Skeletal muscle satellite cell (primary cell): ENCODE data around the gene BACH2.

ENCODE experiments used
- H3K27me3 ChIP-seq: 2 replicates; pipeline ENCODE4 v1.7.0; 2013; ENCODE audit warnings: low read length; ENCODE audit not compliant: control insufficient read depth, insufficient read depth
- H3K36me3 ChIP-seq: 2 replicates; pipeline ENCODE4 v1.7.0; 2013; ENCODE audit warnings: mild to moderate bottlenecking, control low read depth, low read length; ENCODE audit not compliant: insufficient read depth
- H3K4me1 ChIP-seq: 2 replicates; pipeline ENCODE4 v1.7.0; 2013; ENCODE audit warnings: low read length; ENCODE audit not compliant: control insufficient read depth, insufficient read depth
- H3K4me2 ChIP-seq: 2 replicates; pipeline ENCODE4 v1.7.0; 2013; ENCODE audit warnings: mild to moderate bottlenecking, low read length
- H3K4me3 ChIP-seq: 2 replicates; pipeline ENCODE4 v1.7.0; 2013; ENCODE audit warnings: low read length
- H3K9ac ChIP-seq: 2 replicates; pipeline ENCODE4 v1.7.0; 2013; ENCODE audit warnings: mild to moderate bottlenecking, low read depth, low read length, moderate library complexity
- H3K9me3 ChIP-seq: replicated peaks from 2 replicates; pipeline ENCODE4 v1.7.0; 2013; ENCODE audit warnings: mild to moderate bottlenecking, control low read depth, low read length

Gene BACH2

GRCh38 chr6:89970072-89970471 is 326.6 kb downstream of the BACH2 start:
- no peak overlapping the region for H3K4me2 ChIP-seq
- H3K27me3 ChIP-seq: peaks cover 6% of the 10 kb centered on the region
- H3K9me3 ChIP-seq: no peaks in the 10 kb centered on the region
- no peak overlapping the region for H3K9ac ChIP-seq
- peaks cover 3% of the 10 kb centered on the region for H3K4me1 ChIP-seq
- H3K4me3 ChIP-seq: no peak overlapping the region
- H3K36me3 ChIP-seq: no peaks in the 10 kb centered on the region

GRCh38 chr6:89966913-89967312 is 329.7 kb downstream of the BACH2 start:
- no peaks in the 10 kb centered on the region for H3K9me3 ChIP-seq
- no peak overlapping the region for H3K4me2 ChIP-seq
- peaks cover 6% of the 10 kb centered on the region for H3K27me3 ChIP-seq
- no peaks in the 10 kb centered on the region for H3K36me3 ChIP-seq
- H3K9ac ChIP-seq: no peak overlapping the region
- peaks cover 3% of the 10 kb centered on the region for H3K4me1 ChIP-seq
- no peak overlapping the region for H3K4me3 ChIP-seq

GRCh38 chr6:89966228-89966544 is 330.5 kb downstream of the BACH2 start:
- Histone ChIP-seq H3K4me2 (no peak overlapping the region), H3K36me3 (no peaks in the 10 kb centered on the region), H3K27me3 (peaks cover 6% of the 10 kb centered on the region), H3K4me3 (no peak overlapping the region), H3K4me1 (peaks cover 3% of the 10 kb centered on the region), H3K9me3 (no peaks in the 10 kb centered on the region), H3K9ac (no peak overlapping the region)

GRCh38 chr6:89965441-89966227 is 331.0 kb downstream of the BACH2 start:
- H3K4me2 ChIP-seq: no peak overlapping the region
- H3K4me3 ChIP-seq: no peak overlapping the region
- peaks cover 6% of the 10 kb centered on the region for H3K27me3 ChIP-seq
- H3K9ac ChIP-seq: no peak overlapping the region
- no peaks in the 10 kb centered on the region for H3K4me1 ChIP-seq
- no peaks in the 10 kb centered on the region for H3K9me3 ChIP-seq
- no peaks in the 10 kb centered on the region for H3K36me3 ChIP-seq

- no peak overlapping the region for H3K9ac ChIP-seq
- no peaks in the 10 kb centered on the region for H3K4me1 ChIP-seq
- no peaks in the 10 kb centered on the region for H3K36me3 ChIP-seq
- no peak overlapping the region for H3K4me2 ChIP-seq
- H3K27me3 ChIP-seq: peaks cover 6% of the 10 kb centered on the region
- no peak overlapping the region for H3K4me3 ChIP-seq
- H3K9me3 ChIP-seq: no peaks in the 10 kb centered on the region
Measured at GRCh38 chr6:89963391-89963790, 333.3 kb downstream of the BACH2 start.

GRCh38 chr6:89961481-89961880 is 335.2 kb downstream of the BACH2 start:
- no peaks in the 10 kb centered on the region for H3K9me3 ChIP-seq
- H3K4me2 ChIP-seq: no peak overlapping the region
- H3K36me3 ChIP-seq: no peaks in the 10 kb centered on the region
- H3K9ac ChIP-seq: no peak overlapping the region
- no peaks in the 10 kb centered on the region for H3K4me1 ChIP-seq
- H3K4me3 ChIP-seq: no peak overlapping the region
- H3K27me3 ChIP-seq: no peaks in the 10 kb centered on the region

GRCh38 chr6:89959883-89960282 is 336.8 kb downstream of the BACH2 start:
- no peaks in the 10 kb centered on the region for H3K27me3 ChIP-seq
- no peaks in the 10 kb centered on the region for H3K4me1 ChIP-seq
- H3K9ac ChIP-seq: no peak overlapping the region
- H3K4me3 ChIP-seq: no peak overlapping the region
- no peaks in the 10 kb centered on the region for H3K9me3 ChIP-seq
- H3K4me2 ChIP-seq: no peak overlapping the region
- H3K36me3 ChIP-seq: no peaks in the 10 kb centered on the region

- Histone ChIP-seq H3K9ac (no peak overlapping the region), H3K4me3 (no peak overlapping the region), H3K27me3 (no peaks in the 10 kb centered on the region), H3K36me3 (no peaks in the 10 kb centered on the region), H3K9me3 (no peaks in the 10 kb centered on the region), H3K4me2 (no peak overlapping the region), H3K4me1 (peaks cover 29% of the 10 kb centered on the region)
Measured at GRCh38 chr6:89956182-89956581, 340.5 kb downstream of the BACH2 start.

- Histone ChIP-seq H3K36me3 (no peaks in the 10 kb centered on the region), H3K9ac (no peak overlapping the region), H3K27me3 (no peaks in the 10 kb centered on the region), H3K9me3 (no peaks in the 10 kb centered on the region), H3K4me3 (no peak overlapping the region), H3K4me2 (no peak overlapping the region), H3K4me1 (peaks cover 30% of the 10 kb centered on the region)
Measured at GRCh38 chr6:89955364-89955763, 341.3 kb downstream of the BACH2 start.

GRCh38 chr6:89954721-89955148 is 341.9 kb downstream of the BACH2 start:
- Histone ChIP-seq H3K36me3 (no peaks in the 10 kb centered on the region), H3K27me3 (no peaks in the 10 kb centered on the region), H3K4me1 (peaks cover 30% of the 10 kb centered on the region), H3K9me3 (no peaks in the 10 kb centered on the region), H3K9ac (no peak overlapping the region), H3K4me2 (no peak overlapping the region), H3K4me3 (no peak overlapping the region)

- no peak overlapping the region for H3K9ac ChIP-seq
- peaks cover 40% of the 10 kb centered on the region for H3K4me1 ChIP-seq
- H3K4me3 ChIP-seq: no peak overlapping the region
- no peaks in the 10 kb centered on the region for H3K36me3 ChIP-seq
- H3K9me3 ChIP-seq: no peaks in the 10 kb centered on the region
- peak overlapping the region; percentile 24 for H3K4me2 ChIP-seq
- H3K27me3 ChIP-seq: no peaks in the 10 kb centered on the region
Measured at GRCh38 chr6:89952686-89953085, 344.0 kb downstream of the BACH2 start.

- Histone ChIP-seq H3K4me1 (peaks cover 40% of the 10 kb centered on the region), H3K4me2 (peak overlapping the region; percentile 48), H3K9me3 (no peaks in the 10 kb centered on the region), H3K27me3 (no peaks in the 10 kb centered on the region), H3K36me3 (no peaks in the 10 kb centered on the region), H3K4me3 (peak overlapping the region; percentile 3), H3K9ac (no peak overlapping the region)
Measured at GRCh38 chr6:89952105-89952671, 344.5 kb downstream of the BACH2 start.
